Stimulated activated CD4-positive, alpha-beta T cell treated with anti-CD3 and anti-CD28 coated beads, TNF-alpha, amount 100 ng/mL, for 48 hours (primary cell): ENCODE results near the gene KCNMA1.

Experiments
- DNase-seq, 3 donors: peaks; one replicate each; pipeline ENCODE4 v3.0.0-alpha.2; 2020; ENCODE audit warnings: low read depth in 3 of 3

KCNMA1 gene

DNA sequence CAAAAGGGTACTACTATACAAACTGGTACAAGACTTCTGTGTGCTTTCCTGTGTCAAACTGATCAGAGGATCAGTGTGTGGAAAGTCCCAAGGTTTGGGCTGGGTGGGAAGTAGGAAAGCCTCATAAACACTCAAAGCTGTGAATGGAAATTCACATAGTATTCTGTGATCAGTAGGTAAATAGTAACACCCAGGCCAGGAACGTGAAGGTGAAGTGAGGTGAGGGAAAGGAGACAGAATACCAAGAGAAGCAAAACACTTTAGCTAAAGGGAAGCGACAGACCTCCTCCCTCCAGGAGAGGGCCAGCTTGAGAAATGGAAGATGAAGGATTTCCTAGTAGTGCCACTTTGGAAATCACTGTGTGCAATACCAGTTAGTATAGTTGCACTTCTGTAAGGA is 451.9 kb downstream of the KCNMA1 start:
- no peak for DNase-seq

- DNase-seq: no peak
These were observed 454.8 kb downstream of the KCNMA1 start for GRCh38 chr10:77182803-77183202.

DNA sequence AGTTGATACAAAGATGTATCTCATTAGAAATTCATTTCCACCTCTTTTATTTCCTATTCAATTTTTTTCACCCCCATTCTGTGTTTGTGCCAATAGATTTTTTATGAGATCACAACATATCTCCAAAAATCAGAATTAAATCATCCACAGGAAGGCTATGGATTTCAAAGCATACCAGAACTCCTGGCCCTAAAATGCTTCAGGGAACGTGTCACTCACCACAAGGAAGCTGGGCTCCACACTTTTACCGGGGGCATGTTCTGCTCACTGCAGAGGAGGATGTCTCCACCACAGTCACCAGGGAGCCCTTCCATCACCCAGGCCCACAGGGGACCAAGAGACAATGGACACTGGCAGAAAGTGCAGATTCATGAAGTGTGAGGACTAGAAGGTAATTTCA is 456.8 kb downstream of the KCNMA1 start:
- no peak for DNase-seq

GRCh38 chr10:77180104-77180503 is 457.5 kb downstream of the KCNMA1 start:
- no peak for DNase-seq

GRCh38 chr10:77179015-77179695 is 458.5 kb downstream of the KCNMA1 start:
- no peak for DNase-seq

DNA sequence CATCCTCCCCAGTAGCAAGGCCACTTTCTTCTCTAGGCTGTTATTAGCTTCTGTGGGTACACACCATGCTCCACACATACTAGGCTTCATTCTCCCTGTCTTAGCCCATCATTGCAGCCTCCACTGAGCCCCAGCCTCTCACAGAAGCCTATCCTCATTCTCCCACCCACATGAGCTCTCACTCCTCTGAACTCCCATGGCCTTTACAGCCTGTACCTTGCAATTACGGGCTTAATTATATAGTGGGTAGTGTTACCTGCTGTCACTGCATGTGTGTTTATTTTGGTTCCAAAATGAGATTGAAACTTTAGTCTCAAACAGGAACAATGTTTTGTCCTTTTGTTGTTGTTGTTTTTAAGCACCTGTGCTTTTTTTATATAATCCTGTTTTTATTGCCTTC is 460.0 kb downstream of the KCNMA1 start:
- DNase-seq: no peak

- DNase-seq: no peak
These were observed 460.4 kb downstream of the KCNMA1 start for GRCh38 chr10:77177161-77177560.

DNA sequence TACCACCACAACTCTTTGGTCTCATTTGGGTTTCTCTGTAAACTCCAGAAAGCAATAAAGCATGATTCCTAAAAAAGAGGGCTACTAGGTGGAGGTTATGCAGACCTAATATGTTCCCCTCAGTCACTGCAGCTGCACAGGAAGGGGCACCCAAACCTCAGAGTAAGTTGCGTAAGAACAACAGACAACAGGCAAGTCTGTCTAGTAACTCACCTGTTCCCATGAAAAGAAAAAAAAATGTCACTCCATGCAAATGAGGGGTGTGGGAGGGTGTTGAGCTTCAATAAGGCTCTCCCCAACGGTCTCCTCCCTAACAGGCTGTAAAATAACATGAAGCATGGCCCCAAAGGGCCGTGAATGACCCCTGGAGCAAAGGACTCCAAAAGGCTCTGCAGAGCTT is 461.4 kb downstream of the KCNMA1 start:
- no peak for DNase-seq

GRCh38 chr10:77175631-77176222 is 461.9 kb downstream of the KCNMA1 start:
- DNase-seq: no peak

DNA sequence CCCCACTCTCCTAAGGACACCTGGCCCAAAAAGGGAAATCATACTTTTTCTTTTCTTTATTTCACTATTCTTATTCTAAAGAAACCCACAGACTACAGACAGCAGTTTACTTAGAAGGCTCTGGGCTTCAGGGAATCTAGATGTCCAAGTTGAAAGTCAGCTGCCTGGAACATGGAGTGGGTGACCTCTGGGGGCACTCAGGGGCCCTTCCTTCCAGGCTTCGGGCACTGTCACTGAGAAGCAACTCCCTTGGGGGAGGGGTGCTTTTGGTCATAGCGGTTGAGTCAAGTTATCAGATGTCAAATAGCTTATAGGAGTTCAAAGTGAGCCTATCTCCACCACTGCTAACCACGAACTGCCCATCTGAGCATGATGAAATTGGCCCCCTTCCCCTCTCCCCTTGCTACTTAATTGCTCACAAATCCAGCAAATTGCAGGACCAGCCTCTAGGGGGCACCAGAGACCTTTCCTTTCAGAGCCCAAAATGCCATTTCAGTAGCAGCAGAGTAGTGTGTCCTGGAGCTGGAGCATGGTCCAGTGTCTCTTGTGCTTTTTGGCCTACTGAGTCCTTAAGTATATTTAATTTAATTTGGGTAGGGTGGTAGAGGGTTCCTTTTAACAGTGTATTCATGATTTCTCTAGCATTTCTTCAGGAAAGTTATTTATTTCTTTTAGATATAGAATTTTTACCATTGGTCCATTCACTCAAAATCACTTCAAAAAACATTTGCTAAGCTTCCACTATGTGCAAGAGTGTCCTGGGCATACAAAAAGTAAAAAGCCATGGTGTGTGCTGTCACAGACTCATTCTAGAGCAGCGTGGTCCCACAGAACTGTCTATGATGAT is 463.8 kb downstream of the KCNMA1 start:
- peak; percentile 34 to 57 (median 43) for DNase-seq

- no peak for DNase-seq
These were observed 465.5 kb downstream of the KCNMA1 start for GRCh38 chr10:77172086-77172485.

DNA sequence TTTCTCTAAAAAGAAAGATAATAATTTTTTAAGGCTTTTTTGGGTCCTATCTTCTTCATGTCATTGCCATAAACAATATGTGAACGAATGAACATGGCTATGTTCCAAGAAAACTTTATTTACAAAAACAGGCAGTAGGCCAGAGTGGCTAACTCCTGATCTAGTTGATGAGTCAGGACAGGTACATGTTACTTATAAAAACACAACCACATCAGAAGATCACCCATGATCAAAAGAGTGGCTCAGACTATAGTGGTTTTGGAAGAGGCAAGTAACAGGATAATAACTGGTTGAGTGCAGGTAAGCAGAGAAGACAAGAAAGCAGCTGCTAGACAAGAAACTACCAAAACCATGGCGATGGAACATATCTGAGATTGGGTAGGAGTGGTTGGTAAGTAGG is 468.7 kb downstream of the KCNMA1 start:
- no peak for DNase-seq

DNA sequence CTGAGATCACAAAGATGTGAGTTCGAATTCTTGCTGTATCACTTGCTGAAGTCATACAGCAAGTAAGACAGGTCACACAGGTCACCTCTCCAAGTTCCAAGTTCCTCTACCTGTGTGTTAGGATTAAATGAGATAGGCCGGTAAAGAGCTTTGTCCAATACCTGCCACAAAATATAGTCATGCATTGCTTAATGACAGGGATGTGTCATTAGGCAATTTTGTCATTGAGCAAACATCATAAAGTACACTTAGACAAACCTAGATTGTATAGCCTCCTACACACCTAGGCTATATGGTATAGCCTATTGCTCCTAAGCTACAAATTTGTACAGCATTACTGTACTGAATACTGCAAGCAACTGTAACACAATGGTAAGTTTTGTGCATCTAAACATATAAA is 469.4 kb downstream of the KCNMA1 start:
- DNase-seq: no peak

- DNase-seq: peak in 2 of 3 donors; percentile 7 to 17
These were observed 472.0 kb downstream of the KCNMA1 start for GRCh38 chr10:77165445-77166208.

- DNase-seq: no peak
These were observed 472.8 kb downstream of the KCNMA1 start for GRCh38 chr10:77164616-77165311.

GRCh38 chr10:77163670-77164348 is 473.8 kb downstream of the KCNMA1 start:
- no peak for DNase-seq

- no peak for DNase-seq
These were observed 474.9 kb downstream of the KCNMA1 start for GRCh38 chr10:77162697-77163096.

- DNase-seq: no peak
These were observed 476.9 kb downstream of the KCNMA1 start for GRCh38 chr10:77160679-77161078.

DNA sequence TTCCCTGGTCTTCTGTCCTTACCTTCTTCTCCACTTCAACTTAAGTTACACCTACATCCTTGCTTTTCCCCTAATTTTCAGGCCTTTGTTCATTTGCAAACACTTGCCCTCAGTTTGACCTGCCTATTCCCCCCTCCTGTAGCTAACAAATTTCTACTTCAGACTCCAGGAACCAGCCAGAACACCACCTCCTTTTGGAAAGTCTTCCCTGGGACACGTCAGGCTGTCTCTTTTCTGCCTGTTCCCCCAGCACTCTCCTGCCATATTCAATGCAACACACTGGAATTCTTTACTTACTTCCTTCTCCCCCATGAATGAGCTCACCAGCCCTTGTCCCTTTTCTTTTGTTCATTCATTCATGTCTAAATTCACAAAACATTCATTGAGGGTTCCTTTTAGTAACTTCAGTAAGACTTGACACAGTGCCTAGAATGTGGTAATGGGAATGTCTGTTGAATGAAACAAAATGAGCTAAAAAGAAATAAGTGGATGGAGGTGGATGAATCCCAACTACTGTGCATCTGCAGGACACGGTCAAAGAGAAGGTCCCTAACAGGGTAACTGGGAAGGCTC is 478.0 kb downstream of the KCNMA1 start:
- DNase-seq: no peak

DNA sequence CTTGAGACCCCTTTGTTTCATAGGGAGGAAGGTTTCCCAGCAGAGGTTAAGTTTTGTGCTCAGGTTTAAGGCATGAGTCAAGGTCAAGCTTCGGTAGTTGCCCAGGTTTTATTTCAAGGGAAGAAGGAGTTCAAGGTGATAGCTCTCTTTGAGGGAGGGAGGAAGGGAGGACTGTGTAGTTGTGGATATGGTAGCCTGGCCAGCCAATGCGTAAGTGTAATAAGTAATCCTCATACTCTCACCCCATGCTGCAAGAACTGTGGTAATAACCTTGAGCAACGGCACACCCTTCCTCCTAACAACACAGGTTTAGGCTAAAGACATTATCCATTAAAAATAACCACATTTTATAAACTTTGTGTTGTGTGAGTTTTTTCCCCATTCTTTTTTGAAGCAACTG is 478.9 kb downstream of the KCNMA1 start:
- no peak for DNase-seq
